ENCODE results near the gene IRF9.

The IRF9 gene

DNA sequence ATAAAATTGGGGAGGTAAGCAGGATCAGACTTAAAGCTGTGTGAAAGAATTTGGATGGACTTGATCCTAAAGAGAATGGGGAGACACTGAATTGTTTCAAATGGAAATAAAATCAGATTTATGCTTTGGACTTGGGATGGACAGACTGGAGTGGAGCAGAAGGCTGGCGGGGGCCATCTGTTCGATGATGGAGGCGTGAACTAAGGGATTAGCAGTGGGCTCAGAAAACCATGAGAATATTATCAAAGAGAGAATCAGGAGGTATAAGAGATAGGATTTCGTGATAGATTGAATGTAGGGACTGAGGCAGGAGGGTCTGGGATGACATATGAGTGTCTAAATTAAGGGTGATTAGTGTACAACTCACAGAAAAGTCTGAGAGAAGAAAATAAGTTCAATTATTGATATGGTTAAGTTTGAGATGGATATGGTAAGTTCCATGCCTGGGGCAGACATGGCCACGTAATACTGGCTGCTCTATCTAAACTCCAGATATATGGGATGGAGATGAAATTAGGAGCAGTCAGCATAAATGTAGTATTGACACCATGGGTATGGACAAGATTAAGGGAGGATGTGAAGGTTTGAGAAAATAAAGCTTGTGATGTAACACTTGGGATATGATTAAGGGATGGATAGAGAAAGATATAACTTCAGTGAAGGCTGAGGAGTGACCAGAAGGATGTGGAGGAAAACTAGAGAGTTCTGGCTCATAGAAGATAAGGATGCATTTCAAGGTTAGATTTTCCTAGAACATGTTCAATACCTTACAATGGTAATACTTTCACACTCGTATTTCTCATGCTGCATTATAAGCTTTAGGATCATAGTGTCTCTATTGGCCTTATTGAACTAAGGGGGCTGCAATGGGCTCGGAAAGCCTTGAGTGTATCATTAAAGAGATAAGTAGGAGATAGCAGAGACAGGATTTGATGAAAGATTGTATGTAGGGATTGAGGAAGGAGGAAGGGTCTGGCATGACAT is 43.4 kb downstream of the IRF9 start:
- H3K4me3 ChIP-seq (replicated peaks; ENCODE audit: low read depth, low read length), result no peak overlapping the region
- no peak for DNase-seq (ENCODE audit: low read depth)
- TF ChIP-seq, protein P1, sequence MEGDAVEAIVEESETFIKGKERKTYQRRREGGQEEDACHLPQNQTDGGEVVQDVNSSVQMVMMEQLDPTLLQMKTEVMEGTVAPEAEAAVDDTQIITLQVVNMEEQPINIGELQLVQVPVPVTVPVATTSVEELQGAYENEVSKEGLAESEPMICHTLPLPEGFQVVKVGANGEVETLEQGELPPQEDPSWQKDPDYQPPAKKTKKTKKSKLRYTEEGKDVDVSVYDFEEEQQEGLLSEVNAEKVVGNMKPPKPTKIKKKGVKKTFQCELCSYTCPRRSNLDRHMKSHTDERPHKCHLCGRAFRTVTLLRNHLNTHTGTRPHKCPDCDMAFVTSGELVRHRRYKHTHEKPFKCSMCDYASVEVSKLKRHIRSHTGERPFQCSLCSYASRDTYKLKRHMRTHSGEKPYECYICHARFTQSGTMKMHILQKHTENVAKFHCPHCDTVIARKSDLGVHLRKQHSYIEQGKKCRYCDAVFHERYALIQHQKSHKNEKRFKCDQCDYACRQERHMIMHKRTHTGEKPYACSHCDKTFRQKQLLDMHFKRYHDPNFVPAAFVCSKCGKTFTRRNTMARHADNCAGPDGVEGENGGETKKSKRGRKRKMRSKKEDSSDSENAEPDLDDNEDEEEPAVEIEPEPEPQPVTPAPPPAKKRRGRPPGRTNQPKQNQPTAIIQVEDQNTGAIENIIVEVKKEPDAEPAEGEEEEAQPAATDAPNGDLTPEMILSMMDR (IDR thresholded peaks at IDR 0.05; ENCODE audit: low read length, missing control alignments), result no peak

DNA sequence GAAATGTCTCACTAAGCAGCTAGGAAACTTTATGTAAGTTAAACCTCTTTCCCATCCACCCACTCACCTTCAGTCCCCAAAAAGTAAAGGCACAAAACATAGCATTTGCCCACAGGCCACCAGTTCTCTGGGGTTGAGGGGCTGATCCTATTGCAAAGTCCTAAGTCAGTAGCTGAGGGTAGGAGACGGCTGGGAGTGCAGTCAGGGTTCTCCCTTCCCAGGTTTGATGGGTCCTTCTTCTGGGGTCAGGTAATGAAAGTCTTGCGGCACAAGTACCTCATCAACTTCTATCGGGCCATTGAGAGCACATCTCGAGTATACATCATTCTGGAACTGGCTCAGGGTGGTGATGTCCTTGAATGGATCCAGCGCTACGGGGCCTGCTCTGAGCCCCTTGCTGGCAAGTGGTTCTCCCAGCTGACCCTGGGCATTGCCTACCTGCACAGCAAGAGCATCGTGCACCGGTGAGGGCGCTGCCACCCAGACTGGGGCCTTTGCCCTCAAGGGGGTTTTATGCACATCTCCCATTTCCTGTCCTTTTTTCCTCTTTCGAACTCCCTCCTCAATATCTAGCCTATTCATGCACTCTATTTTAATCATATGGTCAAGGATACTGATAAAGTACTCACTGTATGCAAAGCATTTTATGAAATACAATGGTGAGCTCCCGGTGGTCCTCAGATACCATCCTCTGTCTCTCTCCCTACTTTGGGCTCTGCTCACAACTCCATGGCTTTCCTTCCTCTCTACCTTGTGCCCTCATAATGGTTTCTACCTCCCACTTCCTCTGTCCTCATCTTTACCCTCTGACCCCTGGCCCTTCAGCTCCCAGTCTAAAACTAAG is 45.4 kb downstream of the IRF9 start:
- DNase-seq (ENCODE audit: low read depth), result no peak
- H3K4me3 ChIP-seq (replicated peaks; ENCODE audit: low read depth, low read length), result no peak overlapping the region
- TF ChIP-seq, protein P1 (IDR thresholded peaks at IDR 0.05; ENCODE audit: low read length, missing control alignments), result no peak

DNA sequence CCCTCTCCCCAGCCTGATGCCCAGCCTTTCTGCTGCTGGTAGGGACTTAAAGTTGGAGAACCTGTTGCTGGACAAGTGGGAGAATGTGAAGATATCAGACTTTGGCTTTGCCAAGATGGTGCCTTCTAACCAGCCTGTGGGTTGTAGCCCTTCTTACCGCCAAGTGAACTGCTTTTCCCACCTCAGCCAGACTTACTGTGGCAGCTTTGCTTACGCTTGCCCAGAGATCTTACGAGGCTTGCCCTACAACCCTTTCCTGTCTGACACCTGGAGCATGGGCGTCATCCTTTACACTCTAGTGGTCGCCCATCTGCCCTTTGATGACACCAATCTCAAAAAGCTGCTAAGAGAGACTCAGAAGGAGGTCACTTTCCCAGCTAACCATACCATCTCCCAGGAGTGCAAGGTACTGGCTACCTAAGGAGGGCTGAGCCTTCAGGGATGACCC is 46.1 kb downstream of the IRF9 start:
- TF ChIP-seq, protein P1 (IDR thresholded peaks at IDR 0.05; ENCODE audit: low read length, missing control alignments), result no peak
- DNase-seq (ENCODE audit: low read depth), result no peak

DNA sequence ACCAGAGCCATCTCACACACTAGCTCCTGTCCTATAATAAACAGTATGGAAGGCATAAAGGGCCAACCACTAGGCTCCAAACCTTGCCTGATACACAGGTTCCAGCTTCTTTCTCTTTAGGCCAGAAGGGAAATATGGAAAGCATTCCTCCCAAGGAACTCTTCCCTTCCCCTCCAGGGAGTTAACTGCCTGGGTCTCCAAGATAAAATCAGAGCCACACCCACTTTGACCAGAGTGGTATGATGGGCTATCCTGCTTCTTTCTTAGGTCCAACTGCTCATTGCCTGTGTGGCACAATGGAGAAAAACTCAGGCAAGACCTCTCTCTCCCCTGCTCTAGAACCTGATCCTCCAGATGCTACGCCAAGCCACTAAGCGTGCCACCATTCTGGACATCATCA is 46.6 kb downstream of the IRF9 start:
- H3K4me3 ChIP-seq (replicated peaks; ENCODE audit: low read depth, low read length), result no peak overlapping the region
- TF ChIP-seq, protein P1 (IDR thresholded peaks at IDR 0.05; ENCODE audit: low read length, missing control alignments), result no peak
- DNase-seq (ENCODE audit: low read depth), result no peak

More for the DNA sequence above, 46.1 kb downstream of the IRF9 start:
- H3K4me3 ChIP-seq (replicated peaks; ENCODE audit: low read depth, low read length), result no peak overlapping the region

DNA sequence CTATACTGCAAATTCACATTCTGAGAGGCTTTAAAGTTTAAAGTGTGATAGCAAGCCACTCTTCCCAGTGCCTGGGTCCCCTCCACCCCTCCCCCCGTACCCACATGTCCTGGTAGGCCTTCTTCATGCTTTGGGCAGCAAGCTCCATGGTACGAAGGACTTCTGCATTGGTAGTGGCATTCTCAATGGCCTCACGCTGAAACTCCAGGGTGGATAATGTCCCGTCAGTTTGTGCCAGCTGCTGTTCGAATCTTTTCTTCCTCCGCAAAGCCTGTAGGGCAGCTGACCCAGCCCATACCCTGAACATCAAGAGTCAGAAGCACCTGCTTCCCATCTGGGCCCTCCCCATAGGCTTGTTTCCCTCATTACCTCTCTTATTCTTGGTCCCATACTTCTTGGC is 50.2 kb downstream of the IRF9 start:
- H3K4me3 ChIP-seq (replicated peaks; ENCODE audit: low read depth, low read length), result no peak overlapping the region
- no peak for DNase-seq (ENCODE audit: low read depth)
- TF ChIP-seq, protein P1 (IDR thresholded peaks at IDR 0.05; ENCODE audit: low read length, missing control alignments), result no peak

DNA sequence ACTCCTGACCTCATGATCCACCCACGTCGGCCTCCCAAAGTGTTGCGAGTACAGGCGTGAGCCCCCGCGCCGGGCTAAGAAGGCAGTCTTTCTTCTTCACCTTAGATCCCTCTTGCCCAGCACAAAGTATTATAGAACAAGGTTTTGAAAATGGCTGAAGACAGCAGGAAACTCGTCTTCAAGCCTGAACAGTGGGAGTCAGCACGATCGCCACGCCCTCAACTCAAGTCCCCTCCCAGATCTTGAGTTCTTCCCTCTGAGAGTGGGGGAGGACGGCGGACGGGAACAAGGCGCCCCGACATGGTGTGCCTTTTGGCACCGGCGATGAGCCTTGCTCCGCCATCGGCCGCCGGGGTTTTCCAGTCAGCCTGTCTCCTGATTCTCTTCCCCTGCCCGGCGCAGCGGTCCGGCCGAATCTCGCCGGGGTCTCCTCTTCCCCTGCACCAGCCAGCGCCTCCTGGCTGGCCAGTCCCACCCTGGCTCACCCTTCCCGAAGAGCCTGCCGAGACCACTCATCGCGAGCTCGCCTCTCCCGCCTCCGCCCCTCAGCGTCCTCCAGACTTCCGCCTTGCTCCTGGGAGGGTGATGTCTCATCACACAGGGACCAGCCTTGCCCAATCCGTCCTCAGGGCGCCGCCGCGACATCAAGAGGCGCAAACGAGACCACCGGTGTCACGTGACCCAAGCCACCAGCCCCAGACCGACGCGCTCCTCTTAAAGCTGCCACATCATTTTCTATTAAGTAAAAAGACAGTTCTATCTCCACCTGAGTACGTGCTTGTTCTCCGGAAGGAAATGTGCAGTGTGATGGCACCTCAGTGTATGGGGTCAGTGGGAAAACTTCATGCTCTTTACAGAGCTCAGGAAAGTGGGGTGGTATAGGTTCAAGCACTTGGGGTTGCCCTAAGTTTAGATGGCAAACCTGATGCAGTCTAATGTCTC is 52.1 kb downstream of the IRF9 start, which contains the start of gene CHMP4A:
TSS of gene CHMP4A (minus strand) at position 565 of the 942 bp plus-strand sequence. CDS start at position 516, 49 bp downstream.
- H3K4me3 ChIP-seq (replicated peaks; ENCODE audit: low read depth, low read length), result peak within 1 kb of the TSS; percentile 64
- DNase-seq (ENCODE audit: low read depth), result peak; percentile 99
- TF ChIP-seq, protein P1 (IDR thresholded peaks at IDR 0.05; ENCODE audit: low read length, missing control alignments), result peak; percentile 9
